Stimulated activated CD8-positive, alpha-beta memory T cell treated with anti-CD3 and anti-CD28 coated beads, Interleukin-12 subunit alpha, Interleukin-12 subunit beta, amount 100 ng/mL, for 1 hour (primary cell): ENCODE data around the gene ZER1.

Experiments
- DNase-seq: peaks from one replicate; pipeline ENCODE4 v3.0.0-alpha.2; 2020; ENCODE audit warnings: low read depth

Gene ZER1

GRCh38 chr9:128733256-128733655, 38.5 kb downstream of the ZER1 start:
- DNase-seq, result no peak

GRCh38 chr9:128732576-128732975, 39.2 kb downstream of the ZER1 start:
- no peak for DNase-seq

GRCh38 chr9:128731691-128732090, 40.0 kb downstream of the ZER1 start:
- DNase-seq, result no peak

GRCh38 chr9:128731093-128731492, 40.6 kb downstream of the ZER1 start:
- no peak for DNase-seq

- no peak for DNase-seq
Measured at GRCh38 chr9:128729766-128730517, 41.8 kb downstream of the ZER1 start.

GRCh38 chr9:128729302-128729701, 42.4 kb downstream of the ZER1 start:
- no peak for DNase-seq

GRCh38 chr9:128728298-128728697, 43.4 kb downstream of the ZER1 start:
- no peak for DNase-seq

- DNase-seq, result no peak
Measured at GRCh38 chr9:128727640-128728248, 44.0 kb downstream of the ZER1 start.

GRCh38 chr9:128724744-128725211, 46.9 kb downstream of the ZER1 start:
- DNase-seq, result no peak

- DNase-seq, result peak; percentile 98
Measured at GRCh38 chr9:128723866-128724743, 47.6 kb downstream of the ZER1 start, which contains the start of gene ZDHHC12. Gene ZDHHC12 (minus strand): TSS chr9:128724127. CDS start chr9:128724093, 34 bp downstream.

GRCh38 chr9:128723352-128723865, 48.3 kb downstream of the ZER1 start:
- DNase-seq, result no peak

GRCh38 chr9:128722380-128723351, 49.1 kb downstream of the ZER1 start:
- no peak for DNase-seq

GRCh38 chr9:128721487-128722010, 50.2 kb downstream of the ZER1 start:
- DNase-seq, result no peak

- no peak for DNase-seq
Measured at GRCh38 chr9:128720841-128721486, 50.8 kb downstream of the ZER1 start.

GRCh38 chr9:128719919-128720605, 51.7 kb downstream of the ZER1 start:
- DNase-seq, result no peak

- no peak for DNase-seq
Measured at GRCh38 chr9:128718475-128718874, 53.3 kb downstream of the ZER1 start.

GRCh38 chr9:128718047-128718446, 53.7 kb downstream of the ZER1 start:
- DNase-seq, result no peak

- DNase-seq, result no peak
Measured at GRCh38 chr9:128716581-128717254, 55.0 kb downstream of the ZER1 start.

- DNase-seq, result no peak
Measured at GRCh38 chr9:128715436-128715750, 56.3 kb downstream of the ZER1 start.
